ENCODE data around the gene YAF2.

DNA sequence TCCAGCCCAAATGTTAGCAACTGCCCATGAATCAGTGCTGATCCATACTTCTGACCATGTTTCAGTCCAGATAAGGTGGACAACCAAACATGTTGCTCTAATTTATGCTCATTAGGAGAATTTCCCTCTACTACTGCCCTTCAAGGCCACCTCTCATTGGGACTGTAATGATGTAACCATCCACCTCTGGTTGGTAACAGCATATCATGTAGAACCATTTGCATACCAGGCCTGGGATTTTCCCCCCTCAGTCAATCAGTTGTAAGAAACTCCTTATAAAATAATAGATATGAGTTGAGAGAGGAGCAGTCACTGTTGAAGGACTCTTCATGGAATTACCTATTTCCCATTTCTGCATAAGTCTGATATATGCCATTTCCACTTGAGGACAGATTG, 17.8 kb upstream of the YAF2 start:
- TF ChIP-seq, protein P1, sequence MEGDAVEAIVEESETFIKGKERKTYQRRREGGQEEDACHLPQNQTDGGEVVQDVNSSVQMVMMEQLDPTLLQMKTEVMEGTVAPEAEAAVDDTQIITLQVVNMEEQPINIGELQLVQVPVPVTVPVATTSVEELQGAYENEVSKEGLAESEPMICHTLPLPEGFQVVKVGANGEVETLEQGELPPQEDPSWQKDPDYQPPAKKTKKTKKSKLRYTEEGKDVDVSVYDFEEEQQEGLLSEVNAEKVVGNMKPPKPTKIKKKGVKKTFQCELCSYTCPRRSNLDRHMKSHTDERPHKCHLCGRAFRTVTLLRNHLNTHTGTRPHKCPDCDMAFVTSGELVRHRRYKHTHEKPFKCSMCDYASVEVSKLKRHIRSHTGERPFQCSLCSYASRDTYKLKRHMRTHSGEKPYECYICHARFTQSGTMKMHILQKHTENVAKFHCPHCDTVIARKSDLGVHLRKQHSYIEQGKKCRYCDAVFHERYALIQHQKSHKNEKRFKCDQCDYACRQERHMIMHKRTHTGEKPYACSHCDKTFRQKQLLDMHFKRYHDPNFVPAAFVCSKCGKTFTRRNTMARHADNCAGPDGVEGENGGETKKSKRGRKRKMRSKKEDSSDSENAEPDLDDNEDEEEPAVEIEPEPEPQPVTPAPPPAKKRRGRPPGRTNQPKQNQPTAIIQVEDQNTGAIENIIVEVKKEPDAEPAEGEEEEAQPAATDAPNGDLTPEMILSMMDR (IDR thresholded peaks at IDR 0.05), result no peak
- TF ChIP-seq ZFX (IDR thresholded peaks at IDR 0.05; ENCODE audit: borderline replicate concordance), result no peak
